Occipital lobe (tissue), 2 donors: Measurements from ENCODE around the gene MAMDC4. TPM values are rescaled to one million over a fixed set of nuclear protein-coding genes. Genes with fewer than 3 reads are reported as not detected.

Experiments
- DNase-seq: peaks from one replicate; lab custom pipeline; 2025; lab: John Stamatoyannopoulos, UW
- total RNA-seq: library from RNA; depleted of rRNA; stranded (reverse); fragments of >200 nt; gene quantifications from one replicate; pipeline ENCODE4 v1.2.3, GENCODE V29; 2014

The MAMDC4 gene
- total RNA-seq, 1 donor from 2014 or later: 2.5 TPM

DNA sequence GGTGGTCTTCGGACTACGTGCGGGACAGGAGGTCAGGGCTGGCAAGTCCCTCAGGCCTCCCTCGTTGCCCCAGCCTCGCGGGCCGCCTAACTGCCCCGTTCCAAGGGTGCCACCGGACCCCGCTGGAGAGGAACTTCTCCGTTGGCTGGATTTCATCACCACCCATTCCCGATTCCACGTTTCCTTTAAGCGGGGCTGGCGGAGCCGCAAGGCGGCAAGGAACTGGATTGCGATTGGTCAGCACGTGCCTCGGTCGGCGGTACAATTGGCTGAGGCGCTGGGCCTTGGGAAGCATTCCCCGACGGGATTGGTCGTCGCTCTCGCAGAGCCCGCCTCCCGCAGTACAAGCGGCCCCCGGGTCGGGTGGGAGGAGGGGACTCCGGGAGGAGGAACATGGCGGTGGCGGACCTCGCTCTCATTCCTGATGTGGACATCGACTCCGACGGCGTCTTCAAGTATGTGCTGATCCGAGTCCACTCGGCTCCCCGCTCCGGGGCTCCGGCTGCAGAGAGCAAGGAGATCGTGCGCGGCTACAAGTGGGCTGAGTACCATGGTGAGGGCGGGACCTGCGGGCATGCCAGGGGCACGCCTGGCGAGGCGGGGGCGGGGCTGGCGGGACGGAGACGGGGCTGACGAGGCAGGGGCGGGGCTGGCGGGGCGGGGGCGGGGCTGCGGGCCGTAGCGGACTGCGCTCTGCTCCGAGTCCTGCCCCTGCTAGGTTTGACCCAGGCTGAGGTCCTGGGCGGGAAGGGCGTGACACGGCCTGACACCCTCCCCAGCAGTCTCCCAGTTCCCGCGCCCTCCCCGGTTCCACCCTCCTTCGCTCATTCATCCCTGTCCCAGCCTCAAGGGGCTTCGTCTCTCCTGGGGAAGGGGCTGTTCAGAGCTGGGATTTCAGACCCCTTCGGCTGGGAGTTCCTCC lies 2.8 kb upstream of the MAMDC4 start, which contains the start of gene PHPT1:
Gene PHPT1 (plus strand): TSS at position 372 of the 922 bp plus-strand sequence. CDS start 22 bp downstream, at position 394.
- peak; percentile 97 for DNase-seq

GRCh38 chr9:136849960-136850865 lies 1.9 kb upstream of the MAMDC4 start:
- DNase-seq: no peak

- no peak for DNase-seq
These were observed 1.0 kb upstream of the MAMDC4 start for GRCh38 chr9:136850866-136851775.

- DNase-seq: no peak
These were observed 784 bp downstream of the MAMDC4 start for GRCh38 chr9:136852664-136853595.

DNA sequence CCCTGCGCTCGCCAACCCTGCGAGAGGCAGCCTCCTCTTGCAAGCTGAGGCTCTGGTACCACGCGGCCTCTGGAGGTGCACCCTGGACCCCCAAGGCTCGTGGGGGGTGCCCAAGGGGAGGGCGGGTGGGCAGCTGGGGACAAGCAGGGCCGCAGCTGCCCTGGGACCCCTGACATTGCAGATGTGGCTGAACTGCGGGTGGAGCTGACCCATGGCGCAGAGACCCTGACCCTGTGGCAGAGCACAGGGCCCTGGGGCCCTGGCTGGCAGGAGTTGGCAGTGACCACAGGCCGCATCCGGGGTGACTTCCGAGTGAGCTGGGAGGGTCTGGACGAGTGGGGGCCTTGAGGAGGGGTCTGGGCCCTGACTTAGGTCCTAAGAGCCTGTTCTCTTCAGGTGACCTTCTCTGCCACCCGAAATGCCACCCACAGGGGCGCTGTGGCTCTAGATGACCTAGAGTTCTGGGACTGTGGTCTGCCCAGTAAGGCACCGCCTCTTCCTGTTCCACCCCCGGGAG lies 1.5 kb downstream of the MAMDC4 start:
- DNase-seq: no peak

DNA sequence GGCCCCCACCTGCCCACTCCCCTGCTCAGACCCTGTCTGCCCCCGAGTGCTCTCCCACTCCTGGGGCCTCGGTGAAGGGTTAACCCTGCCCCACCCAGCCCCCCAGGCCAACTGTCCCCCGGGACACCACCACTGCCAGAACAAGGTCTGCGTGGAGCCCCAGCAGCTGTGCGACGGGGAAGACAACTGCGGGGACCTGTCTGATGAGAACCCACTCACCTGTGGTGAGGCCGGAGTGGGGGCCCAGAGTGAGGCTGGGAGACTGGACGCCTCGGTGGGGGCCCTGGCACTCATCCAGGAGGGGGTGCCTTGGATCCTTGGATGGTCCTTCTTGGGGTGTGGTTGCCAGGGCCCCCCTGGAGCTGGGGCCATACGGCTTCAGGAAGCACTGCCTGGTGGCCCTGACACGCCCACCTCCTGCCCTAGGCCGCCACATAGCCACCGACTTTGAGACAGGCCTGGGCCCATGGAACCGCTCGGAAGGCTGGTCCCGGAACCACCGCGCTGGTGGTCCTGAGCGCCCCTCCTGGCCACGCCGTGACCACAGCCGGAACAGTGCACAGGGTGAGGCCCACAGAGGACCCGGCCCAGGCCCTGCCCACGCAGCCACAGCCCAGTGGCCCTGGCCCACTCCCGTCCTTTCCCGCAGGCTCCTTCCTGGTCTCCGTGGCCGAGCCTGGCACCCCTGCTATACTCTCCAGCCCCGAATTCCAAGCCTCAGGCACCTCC lies 2.1 kb downstream of the MAMDC4 start:
- no peak for DNase-seq

DNA sequence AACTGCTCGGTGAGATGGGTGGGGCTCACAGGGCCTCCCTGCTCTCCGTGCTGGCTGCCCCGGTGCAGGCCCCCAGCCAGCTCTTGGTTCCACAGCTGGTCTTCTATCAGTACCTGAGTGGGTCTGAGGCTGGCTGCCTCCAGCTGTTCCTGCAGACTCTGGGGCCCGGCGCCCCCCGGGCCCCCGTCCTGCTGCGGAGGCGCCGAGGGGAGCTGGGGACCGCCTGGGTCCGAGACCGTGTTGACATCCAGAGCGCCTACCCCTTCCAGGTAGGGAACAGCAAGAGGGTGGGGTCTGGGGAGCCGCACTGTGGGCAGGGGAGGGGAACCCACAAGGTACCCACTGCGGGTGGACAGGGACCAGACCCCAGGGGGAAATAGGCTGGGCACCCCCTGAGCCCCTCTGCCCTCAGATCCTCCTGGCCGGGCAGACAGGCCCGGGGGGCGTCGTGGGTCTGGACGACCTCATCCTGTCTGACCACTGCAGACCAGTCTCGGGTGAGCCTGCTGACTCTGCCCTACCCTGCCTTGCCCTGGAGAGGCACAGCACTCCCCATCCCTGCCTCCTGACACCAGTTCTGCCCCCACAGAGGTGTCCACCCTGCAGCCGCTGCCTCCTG lies 2.8 kb downstream of the MAMDC4 start:
- no peak for DNase-seq

DNA sequence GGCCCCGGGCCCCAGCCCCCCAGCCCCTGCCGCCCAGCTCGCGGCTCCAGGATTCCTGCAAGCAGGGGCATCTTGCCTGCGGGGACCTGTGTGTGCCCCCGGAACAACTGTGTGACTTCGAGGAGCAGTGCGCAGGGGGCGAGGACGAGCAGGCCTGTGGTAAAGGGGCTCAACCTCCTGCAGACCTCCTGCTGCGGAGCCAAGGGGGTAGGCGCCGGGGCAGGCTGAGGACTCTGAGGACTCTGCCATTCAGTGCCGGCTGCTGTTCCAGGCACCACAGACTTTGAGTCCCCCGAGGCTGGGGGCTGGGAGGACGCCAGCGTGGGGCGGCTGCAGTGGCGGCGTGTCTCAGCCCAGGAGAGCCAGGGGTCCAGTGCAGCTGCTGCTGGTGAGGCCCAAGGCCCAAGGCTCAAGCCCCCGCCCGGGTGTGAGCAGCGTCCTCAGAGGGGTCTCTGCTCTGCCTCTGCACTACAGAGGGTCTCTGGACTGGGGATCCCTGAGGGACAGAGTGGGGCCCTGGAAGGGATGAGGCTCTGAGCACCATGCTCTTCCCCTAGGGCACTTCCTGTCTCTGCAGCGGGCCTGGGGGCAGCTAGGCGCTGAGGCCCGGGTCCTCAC lies 3.4 kb downstream of the MAMDC4 start:
- DNase-seq: no peak

DNA sequence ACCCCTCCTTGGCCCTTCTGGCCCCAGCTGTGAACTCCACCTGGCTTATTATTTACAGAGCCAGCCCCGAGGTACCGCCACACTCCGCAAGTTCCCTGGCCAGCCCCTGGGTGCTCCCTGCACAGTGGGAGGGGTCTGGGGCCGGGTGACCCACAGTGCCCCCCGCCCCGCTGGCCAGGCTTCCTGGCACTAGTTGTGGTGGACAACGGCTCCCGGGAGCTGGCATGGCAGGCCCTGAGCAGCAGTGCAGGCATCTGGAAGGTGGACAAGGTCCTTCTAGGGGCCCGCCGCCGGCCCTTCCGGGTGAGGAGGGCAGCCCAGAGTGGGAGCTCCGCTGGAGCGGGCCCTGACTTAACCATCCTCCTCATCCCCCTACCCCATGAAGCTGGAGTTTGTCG lies 3.9 kb downstream of the MAMDC4 start:
- no peak for DNase-seq

DNA sequence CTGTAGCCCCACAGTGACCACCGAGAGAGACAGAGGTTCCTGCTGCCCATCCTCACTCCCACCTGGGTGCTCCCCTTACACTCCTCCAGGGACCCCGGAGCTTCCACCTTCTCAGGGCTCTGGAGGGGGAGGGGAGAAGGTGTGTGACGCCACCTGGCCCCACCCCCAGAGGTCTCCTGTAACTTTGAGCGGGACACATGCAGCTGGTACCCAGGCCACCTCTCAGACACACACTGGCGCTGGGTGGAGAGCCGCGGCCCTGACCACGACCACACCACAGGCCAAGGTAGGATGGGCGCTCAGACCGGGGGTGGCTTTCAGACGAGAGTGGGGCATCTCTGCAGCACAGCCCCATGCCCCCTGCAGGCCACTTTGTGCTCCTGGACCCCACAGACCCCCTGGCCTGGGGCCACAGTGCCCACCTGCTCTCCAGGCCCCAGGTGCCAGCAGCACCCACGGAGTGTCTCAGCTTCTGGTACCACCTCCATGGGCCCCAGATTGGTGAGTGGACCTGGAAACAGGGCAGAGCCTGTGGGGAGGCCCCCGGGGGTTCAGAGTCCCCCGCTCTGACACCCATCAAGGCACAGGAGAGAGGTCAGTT lies 4.5 kb downstream of the MAMDC4 start:
- DNase-seq: no peak

GRCh38 chr9:136857166-136857565 lies 5.0 kb downstream of the MAMDC4 start:
- no peak for DNase-seq

DNA sequence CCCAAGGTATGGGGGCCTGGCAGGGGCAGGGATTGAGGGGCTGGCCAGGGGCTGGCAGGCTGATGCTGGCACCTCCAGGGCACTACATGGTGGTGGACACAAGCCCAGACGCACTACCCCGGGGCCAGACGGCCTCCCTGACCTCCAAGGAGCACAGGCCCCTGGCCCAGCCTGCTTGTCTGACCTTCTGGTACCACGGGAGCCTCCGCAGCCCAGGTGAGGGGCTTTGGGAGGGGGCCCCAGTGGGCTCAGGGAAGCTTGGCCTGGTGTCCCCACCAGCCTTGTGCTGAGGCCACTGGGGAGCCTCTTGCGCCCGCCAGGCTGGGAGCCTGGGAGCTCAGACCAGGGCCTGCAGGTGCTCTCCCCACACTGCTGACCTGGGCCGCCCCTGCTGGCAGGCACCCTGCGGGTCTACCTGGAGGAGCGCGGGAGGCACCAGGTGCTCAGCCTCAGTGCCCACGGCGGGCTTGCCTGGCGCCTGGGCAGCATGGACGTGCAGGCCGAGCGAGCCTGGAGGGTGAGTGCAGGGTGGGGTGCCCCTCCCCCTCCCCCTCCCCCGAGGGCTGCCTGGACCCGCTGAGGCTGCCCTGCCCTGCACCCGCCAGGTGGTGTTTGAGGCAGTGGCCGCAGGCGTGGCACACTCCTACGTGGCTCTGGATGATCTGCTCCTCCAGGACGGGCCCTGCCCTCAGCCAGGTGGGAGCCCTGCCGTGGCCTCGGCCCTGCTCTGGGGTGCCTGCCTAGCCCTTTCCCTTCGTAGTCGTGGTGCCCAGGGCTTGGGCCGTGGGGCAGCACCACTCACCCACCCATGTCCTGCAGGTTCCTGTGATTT lies 5.7 kb downstream of the MAMDC4 start:
- no peak for DNase-seq

DNA sequence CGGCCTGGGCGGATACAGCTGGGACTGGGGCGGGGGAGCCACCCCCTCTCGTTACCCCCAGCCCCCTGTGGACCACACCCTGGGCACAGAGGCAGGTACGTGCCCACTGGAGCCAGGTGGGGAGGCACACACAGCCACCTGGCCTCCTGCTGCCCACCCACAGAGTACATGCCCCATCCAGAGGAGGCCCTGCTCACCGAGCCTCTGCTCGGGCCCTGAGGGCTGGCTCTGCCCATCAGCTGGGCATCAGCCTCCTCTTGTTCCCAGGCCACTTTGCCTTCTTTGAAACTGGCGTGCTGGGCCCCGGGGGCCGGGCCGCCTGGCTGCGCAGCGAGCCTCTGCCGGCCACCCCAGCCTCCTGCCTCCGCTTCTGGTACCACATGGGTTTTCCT lies 6.3 kb downstream of the MAMDC4 start:
- DNase-seq: no peak

- no peak for DNase-seq
These were observed 7.0 kb downstream of the MAMDC4 start for GRCh38 chr9:136858844-136859757.

GRCh38 chr9:136860529-136860928 lies 8.4 kb downstream of the MAMDC4 start:
- DNase-seq: no peak
